NCI-H524 (cell line): ENCODE results near the gene EGR4.

ENCODE experiments used
- DNase-seq, 2 experiments: peaks; one replicate each; lab custom pipeline; 2025; lab: John Stamatoyannopoulos, UW

Gene EGR4

GRCh38 chr2:73290049-73290839 is 3.1 kb downstream of the EGR4 start:
- peak; percentile 45 to 75 for DNase-seq

DNA sequence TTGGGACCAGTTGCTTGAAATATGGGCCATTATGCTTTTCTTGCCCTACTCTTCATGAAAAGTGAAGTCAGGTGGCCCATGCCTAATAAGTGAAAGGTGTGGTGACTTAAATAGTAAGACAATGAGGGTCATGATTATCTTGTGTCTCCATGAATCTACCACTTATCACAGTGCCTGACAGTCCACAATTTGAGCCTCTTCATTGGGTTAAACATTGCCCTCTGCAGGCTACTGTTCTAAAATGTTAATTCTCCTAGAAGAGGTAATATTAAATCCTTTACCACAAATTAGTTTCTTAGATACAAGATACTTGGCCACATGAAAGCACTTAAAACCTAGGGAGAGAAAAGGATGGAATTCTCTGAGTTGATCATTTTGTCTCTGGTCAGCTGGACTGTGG is 4.0 kb downstream of the EGR4 start:
- no peak for DNase-seq

DNA sequence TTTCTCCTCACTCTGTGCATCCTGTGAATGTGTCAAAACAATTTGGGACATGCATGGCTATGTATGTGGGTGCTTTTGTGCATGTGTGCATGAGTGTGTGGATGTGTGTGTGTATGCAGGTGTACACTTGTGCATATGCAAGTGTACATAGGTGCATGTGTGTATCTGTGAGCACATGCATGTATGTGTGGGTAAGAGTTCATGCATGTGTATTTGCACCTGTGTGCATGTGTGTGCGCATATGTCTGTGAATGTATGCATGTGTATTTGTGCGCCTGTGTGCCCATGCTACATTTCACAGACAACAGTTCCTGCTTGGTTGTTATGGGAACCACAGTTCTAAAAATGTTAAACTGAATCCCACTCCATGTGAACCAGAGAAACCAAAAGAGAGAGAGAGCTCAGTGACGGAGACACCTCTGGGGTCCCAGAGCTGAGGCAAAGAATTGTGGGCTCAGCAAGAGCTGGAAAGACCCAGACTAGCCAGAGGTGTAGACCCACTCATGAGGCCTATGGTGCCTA is 7.2 kb downstream of the EGR4 start:
- DNase-seq = no peak

DNA sequence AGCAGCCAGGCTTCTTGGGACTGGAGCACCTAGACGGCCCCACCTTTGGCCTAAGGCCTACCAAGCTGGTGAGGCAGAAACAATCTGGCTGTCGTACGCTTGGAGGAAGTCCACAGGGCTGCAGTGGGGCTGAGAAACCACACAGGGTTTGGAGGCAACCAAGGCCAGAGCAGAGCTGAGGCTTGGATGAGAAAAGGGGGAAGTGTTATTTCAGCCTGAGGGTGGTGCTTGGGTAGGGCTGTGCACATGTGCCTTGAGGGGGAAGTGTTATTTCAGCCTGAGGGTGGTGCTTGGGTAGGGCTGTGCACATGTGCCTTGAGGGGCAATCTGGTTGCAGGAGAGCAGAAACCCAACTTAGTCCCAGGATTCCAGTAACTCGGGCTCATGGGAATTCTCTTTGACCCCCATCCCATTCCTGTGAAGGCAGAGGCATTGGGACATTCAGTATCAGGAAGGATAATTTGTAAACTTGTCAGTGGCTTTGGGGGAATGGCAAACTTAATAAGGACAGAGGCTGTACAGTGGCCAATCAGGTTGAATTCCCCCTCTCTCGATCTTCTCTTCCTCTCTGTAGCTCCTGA is 8.1 kb downstream of the EGR4 start:
- DNase-seq = peak in 1 of 2 experiments; percentile 9

DNA sequence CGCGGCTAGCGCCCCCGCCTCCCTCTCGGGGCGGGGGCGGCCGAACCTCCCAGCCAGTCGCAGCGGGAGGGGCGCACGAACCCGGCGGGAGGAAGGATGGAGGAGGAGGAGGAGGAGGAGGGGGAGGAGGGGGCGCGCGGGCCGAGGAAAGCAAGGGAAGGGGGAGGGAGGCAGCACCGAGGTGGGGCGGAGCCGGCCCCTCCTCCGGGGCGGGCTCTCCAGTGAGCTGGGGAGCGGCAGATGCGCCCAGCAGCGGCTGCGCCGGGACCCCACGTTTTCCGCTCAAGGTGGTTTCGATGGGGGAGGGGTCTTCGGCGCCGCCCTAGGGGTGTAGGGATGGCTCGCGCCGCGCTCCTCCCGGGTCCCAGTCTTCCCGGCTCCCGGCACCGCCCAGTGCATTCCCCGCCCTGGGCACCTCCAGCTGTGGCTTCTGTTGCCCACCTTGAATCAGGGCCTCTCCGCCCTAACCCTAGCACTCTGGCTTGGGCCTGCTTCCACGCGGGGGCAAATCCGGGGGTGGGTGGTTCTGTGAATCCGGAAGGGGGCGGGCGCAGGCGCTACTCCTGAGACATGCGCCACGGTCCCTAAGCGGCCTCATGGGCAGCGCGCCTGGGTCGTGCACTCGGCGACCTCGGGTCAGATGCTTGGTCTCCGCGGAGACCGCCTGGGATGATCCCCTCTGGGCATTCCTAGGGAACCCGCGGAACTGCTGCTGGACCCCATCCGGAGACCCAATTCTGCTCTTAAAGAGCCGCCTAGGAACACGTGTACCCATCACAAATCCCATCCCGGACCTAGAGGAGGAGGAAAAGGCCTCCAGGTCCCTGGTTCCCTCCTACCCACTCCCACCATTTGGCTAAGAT is 8.8 kb downstream of the EGR4 start, which contains the start of gene FBXO41:
Gene FBXO41 (minus strand): TSS at position 183 of the 863 bp plus-strand sequence. CDS start 14,848 bp downstream, outside the sequence.
- DNase-seq = peak; percentile 45 to 67

DNA sequence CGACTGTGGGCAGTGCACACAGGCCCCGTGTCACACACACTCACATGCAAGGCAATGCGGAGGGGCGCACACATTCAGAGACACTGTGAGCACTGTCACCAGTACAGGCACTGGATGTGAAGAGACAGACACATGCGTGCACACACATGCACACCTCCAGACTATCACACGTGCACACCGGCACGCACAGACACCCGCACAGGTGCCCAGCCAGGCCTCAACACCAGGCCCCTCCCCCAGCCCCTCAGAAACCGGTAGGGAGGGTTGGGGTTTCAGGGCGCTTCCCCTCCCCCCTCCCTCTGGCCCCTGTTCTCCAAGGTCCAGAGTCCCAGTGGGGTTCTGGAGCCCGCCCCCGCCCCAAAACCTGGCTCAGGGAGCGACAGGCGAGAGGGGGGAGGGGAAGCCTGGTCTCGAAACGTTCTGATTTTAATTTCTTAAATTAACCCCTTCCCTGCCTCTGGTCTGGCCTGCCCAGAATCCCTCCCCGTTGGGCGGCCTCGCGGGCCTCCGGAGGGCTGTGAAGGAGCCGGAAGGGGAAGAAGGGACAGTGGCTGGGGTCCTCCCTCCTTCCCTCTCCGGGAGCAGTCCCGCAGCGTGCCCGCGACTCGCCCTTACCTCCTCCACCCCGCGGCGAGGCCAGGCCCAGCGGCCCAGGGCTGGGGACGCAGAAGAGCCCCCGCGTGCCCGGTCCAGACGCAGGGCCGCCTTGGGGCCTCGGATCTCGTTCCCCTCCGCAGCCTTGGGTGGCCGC is 9.6 kb downstream of the EGR4 start:
- peak in 1 of 2 experiments; percentile 32 for DNase-seq

DNA sequence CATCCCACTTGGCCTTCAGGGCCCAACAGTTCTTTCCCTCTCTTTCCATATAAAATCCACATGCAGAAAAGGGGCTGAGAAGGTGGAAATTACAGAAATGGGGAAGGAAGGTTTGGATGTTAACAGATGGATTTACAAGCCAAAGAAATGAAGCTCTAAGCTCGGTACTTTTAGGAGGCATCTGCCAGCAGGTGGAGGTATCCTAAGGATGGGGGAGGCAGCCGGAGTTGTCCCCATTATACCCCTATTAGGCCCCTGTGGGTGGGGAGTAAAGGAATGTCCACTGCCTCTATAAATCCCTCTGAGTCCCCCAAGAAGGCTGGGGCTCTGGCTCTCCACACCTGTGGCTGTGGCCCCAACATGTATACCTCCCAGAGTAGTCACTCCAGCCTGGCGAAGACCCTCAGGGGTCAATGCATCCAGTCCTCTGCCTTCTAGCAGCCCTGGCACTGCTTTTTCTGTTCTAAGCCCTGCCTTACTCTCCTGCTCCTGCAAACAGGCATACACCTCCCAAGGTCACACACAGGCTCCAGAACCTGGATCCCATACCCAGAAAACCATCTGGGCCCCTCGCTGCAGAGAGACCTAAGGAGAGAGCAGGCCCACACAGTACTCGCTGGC is 10.3 kb downstream of the EGR4 start:
- no peak for DNase-seq

- DNase-seq = no peak
Observed at GRCh38 chr2:73281244-73281643, 12.1 kb downstream of the EGR4 start.

DNA sequence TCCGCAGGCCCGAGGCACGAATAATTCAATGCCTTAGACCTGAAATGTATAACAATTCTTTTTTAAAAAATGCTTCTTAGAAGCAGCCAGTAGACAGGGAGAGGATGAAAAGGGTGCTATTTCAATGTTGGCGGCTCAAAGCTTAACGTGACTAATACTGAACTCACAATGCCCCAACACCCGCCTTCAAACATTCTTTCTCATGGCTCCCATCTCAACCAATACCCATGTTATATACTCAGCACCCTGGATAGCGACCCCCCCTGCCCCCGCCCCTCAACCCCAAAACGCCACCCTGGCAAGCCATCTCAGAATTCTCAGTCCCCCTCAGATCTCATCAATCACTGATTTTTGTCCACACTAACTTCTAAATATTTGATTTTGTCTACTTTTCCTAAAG is 13.5 kb downstream of the EGR4 start:
- no peak for DNase-seq

DNA sequence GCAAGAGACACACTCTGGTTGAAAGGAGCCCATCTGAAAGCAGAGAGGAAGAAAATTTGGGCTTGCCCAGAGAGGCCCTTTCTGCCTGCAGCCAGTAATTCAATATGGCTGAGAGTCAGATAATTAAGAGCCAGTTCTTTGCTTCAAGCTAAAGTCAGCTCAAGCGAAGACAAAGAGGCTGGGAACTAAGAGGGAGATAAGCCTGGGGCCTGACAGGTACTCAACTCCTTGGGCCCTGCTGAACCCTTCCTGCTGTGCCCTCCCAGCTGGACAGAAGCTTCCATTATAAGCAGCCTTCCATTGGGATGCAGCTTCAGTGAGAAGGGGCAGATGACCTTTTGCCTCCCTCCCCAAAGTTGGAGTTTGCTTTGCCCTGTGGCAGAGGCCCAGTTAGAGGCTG is 21.1 kb downstream of the EGR4 start:
- DNase-seq = no peak

DNA sequence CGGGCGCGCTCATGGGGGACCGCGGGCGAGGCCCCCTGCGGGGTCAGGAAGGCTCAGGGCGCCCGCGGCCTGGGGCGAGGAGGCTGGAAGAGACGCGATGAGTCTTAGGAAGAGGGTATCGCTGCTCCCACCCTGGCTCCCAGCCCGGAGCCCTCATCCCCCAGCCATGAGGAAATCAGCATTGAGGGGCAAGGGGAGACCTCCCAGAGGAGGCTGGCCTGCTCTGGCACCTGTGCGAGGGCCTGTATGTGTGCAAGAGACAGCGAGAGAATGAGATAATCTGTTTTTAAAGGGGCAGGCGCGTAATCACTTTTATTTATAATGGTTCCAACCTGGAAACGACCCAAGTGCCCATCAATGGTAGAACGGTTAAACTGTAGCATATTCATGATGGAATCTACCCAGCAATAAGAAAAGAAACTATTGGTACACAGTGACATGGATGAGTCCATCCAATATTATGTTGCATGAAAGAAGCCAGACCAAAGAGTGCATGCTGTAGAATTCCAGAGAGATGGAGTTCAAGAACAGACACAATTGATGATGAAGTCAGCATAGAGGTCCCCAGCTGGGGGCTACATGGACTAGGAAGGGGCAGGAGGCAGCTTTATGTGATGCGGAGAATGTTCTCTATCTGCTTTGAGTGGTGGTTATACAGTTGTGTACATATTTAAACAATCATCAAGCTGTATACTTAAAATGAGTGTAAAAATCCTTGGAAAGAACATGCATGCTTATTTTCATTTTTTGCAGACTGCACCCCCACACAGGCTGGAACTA is 23.5 kb downstream of the EGR4 start:
- DNase-seq = no peak

GRCh38 chr2:73268830-73269685 is 24.3 kb downstream of the EGR4 start:
- DNase-seq = peak; percentile 58 to 81

- DNase-seq = no peak
Observed at GRCh38 chr2:73268366-73268829, 24.9 kb downstream of the EGR4 start.

DNA sequence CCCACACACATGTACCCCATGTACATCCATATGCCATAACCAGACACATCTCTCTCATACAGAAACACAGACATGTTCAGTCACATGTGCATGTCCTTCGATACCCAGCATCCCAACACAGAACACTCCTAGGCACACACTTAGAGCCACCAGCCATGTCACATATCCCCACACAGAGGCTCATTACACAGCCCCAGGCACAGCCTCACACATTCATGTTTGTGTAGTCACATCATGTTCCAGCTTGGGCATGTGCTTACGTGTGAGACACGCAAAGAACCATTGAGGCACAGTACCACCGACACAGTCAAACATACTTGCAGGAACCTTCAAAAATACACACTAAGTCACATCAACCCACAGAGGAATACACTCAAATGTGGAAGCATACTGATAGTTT is 26.3 kb downstream of the EGR4 start:
- no peak for DNase-seq

DNA sequence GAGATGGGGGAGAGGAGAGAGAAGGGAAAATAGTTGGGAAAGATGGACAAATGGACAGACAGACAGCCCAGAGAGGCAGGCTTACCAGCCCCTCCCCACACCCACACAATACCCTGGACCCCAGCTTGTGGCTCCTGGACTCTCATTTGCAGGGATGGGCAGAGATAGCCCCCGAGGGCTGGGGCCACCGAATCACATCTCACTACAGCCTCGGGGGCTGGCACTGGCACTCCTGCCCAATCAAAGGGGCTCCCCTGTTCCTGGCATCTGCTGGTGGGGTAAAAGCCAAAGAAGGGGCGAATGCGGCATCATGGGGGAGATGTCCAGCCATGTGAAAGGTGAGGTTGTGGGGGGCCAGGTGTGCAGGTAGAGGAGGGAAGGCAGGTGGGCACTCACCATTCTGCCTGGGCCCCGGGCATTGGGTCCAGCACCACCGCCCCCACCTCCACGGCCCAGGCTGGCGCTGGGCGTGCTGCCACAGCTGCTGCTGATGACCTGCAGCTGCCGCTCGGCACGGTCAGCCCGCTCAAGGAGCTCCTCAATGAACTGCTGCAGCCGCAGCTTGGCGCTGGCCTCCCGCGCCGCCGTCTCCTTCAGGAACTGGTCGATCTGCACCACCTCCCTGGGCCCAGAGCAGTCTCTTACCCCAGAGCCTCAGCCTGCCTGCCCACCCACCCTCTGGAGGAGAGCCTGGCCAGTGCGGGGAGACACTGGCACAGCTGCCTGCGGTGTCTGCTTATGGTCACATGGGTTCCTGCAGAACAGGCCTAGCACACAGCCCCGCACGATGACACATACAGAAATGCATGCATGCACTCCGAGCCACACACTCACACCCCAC is 27.1 kb downstream of the EGR4 start:
- no peak for DNase-seq

GRCh38 chr2:73265298-73266060 is 27.9 kb downstream of the EGR4 start:
- no peak for DNase-seq

- no peak for DNase-seq
Observed at GRCh38 chr2:73264783-73265182, 28.6 kb downstream of the EGR4 start.

DNA sequence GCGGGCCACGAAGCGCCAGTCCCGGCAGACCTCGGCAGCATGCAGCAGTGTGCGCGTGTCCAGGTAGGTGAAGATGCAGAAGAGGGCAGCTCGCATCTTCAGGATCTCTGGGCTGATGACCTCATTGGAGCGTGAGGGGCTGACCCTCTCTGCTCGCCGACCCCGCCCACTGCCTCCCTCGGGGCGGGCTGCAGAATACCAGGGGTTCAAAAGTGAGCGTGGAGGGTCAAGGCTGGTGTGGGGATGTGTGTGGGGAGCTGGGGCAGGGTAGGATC is 29.1 kb downstream of the EGR4 start:
- DNase-seq = no peak
